Mucosa of descending colon (tissue), 3 donors: ENCODE data around the gene EME2. TPM values are rescaled to one million over a fixed set of nuclear protein-coding genes. Genes with fewer than 3 reads are reported as not detected.

Source experiments
- ATAC-seq: fragments of 200-7000 bp; cut with Tn5 transposase; one replicate; pipeline ENCODE4 v1.9.1; 2020; ENCODE audit warnings: mild to moderate bottlenecking, moderate library complexity
- DNase-seq, 3 donors: peaks; one replicate each; pipeline ENCODE4 v3.0.0-alpha.2; 2020
- H3K36me3 ChIP-seq: fragments of 200-600 bp; one replicate; pipeline ENCODE4 v1.8.0; 2021; ENCODE audit warnings: low read depth, mild to moderate bottlenecking
- H3K4me1 ChIP-seq: fragments of 200-600 bp; one replicate; pipeline ENCODE4 v1.8.0; 2021; ENCODE audit warnings: low read depth, mild to moderate bottlenecking
- H3K4me3 ChIP-seq: fragments of 200-600 bp; one replicate; pipeline ENCODE4 v1.8.0; 2021; ENCODE audit warnings: mild to moderate bottlenecking
- H3K9me3 ChIP-seq: fragments of 200-600 bp; one replicate; pipeline ENCODE4 v1.8.0; 2021; ENCODE audit warnings: mild to moderate bottlenecking
- CTCF ChIP-seq: fragments of 200-600 bp; IDR thresholded peaks from one replicate; pipeline ENCODE4 v1.8.0; 2022; ENCODE audit warnings: antibody characterized with exemption, mild to moderate bottlenecking
- intact Hi-C, 2 donors: fragments of 100-400 bp; cut with DNase I in 1 of 2; cut with micrococcal nuclease in 1 of 2; formaldehyde crosslinking; loops; one replicate each; pipeline versions ENCODE4 v1.11.0 to v1.11.1; 2022; cut with DNase I, micrococcal nuclease
- long read RNA-seq, 2 donors: library from polyadenylated mRNA; unstranded; transcript quantifications; one replicate each; pipeline ENCODE4 v2.0.0, GENCODE V29; 2019 to 2021
- total RNA-seq, 3 donors: library from RNA; stranded (reverse); fragmentation: NEBNext Ultra II Directional in 2 of 3; extraction: Animal tissue kit (Norgen Biotek cat#: 25700) in 2 of 3; gene quantifications; one replicate each; pipeline versions ENCODE4 v1.2.1 to v1.2.4, GENCODE V29; 2021 to 2023
- donor health status: DM: no; HTN: no; CAD: no; lungs with moderate emphysema.
- donor health status: DM: no; HTN: no; CAD: no.
- donor health status: DM: no; HTN: yes; CAD: no.

The EME2 gene
- 10 to 100 TPM; 18.4 to 43.1 (median 24.7) TPM for total RNA-seq
- long read RNA-seq, donor 1, partial matches to known transcripts, result 2 of 18 reads
- long read RNA-seq, donor 1, other reads (novel, unspliced or antisense), result 16 of 18 reads
- long read RNA-seq, donor 2, partial matches to known transcripts, result 0 of 4 reads
- long read RNA-seq, donor 2, other reads (novel, unspliced or antisense), result 4 of 4 reads

GRCh38 chr16:1772362-1772907 lies at the start of gene EME2:
EME2 (plus strand) TSS chr16:1772810; CDS start chr16:1773228, 418 bp downstream.
- Histone ChIP-seq H3K4me3 (peak within 1 kb of the TSS; percentile 89), H3K36me3 (peaks cover 2% of the 10 kb centered on the region), H3K9me3 (no peaks in the 10 kb centered on the region), H3K4me1 (peaks cover 31% of the 10 kb centered on the region)
- peak; percentile 27 for ATAC-seq
- TF ChIP-seq CTCF, result no peak
- intact Hi-C loops, result no loop called here
- peak in 2 of 3 donors; percentile 59 to 77 for DNase-seq

- DNase-seq (peak in 1 of 3 donors; percentile 70), ATAC-seq (peak; percentile 58)
- intact Hi-C loops, result no loop called here
- TF ChIP-seq CTCF, result peak; percentile 60
- peaks cover 18% of the 10 kb centered on the region for H3K4me1 ChIP-seq
- H3K9me3 ChIP-seq, result no peaks in the 10 kb centered on the region
- no peak overlapping the region for H3K4me3 ChIP-seq
- no peaks in the 10 kb centered on the region for H3K36me3 ChIP-seq
Measured at GRCh38 chr16:1723450-1724147, 49.0 kb upstream of the EME2 start.

- Histone ChIP-seq H3K4me3 (no peak overlapping the region), H3K9me3 (no peaks in the 10 kb centered on the region), H3K36me3 (no peaks in the 10 kb centered on the region), H3K4me1 (peaks cover 18% of the 10 kb centered on the region)
- intact Hi-C loops, result no loop called here
- DNase-seq (no peak), ATAC-seq (no peak)
- TF ChIP-seq CTCF, result no peak
Measured at GRCh38 chr16:1724491-1724890, 48.1 kb upstream of the EME2 start.

GRCh38 chr16:1726661-1727502 lies 45.7 kb upstream of the EME2 start:
- no peaks in the 10 kb centered on the region for H3K9me3 ChIP-seq
- H3K4me3 ChIP-seq, result no peak overlapping the region
- DNase-seq, result no peak
- H3K36me3 ChIP-seq, result no peaks in the 10 kb centered on the region
- no peak for ATAC-seq
- TF ChIP-seq CTCF, result no peak
- intact Hi-C loops, result no loop called here
- H3K4me1 ChIP-seq, result peaks cover 18% of the 10 kb centered on the region
